HepG2 (cell line): ENCODE results near the gene ASB16. TPM values are rescaled to one million over a fixed set of nuclear protein-coding genes. Genes with fewer than 3 reads are reported as not detected.

Experiments
- ARHGAP35 ChIP-seq: sonication (generic); formaldehyde crosslinking; IDR thresholded peaks from 2 replicates; pipeline ENCODE4 v1.9.0; 2022; ENCODE audit warnings: mild to moderate bottlenecking, inconsistent platforms, moderate library complexity, missing genetic modification reagents, borderline replicate concordance
- BCL6 ChIP-seq: IDR thresholded peaks from 2 replicates; pipeline ENCODE4 v1.6.1; 2016; ENCODE audit warnings: missing genetic modification reagents, missing compliant biosample characterization
- CREM ChIP-seq, 2 experiments: sonication (generic) in 1 of 2; formaldehyde crosslinking in 1 of 2; IDR thresholded peaks; 2 replicates each; pipeline versions ENCODE4 v1.4.0 to v1.6.1; 2016 to 2020; ENCODE audit warnings: antibody characterized with exemption in 1 of 2, mild to moderate bottlenecking in 1 of 2, missing genetic modification reagents in 1 of 2
- HMGXB3 ChIP-seq: sonication (generic); formaldehyde crosslinking; IDR thresholded peaks from 2 replicates; pipeline ENCODE4 v1.4.0; 2020; ENCODE audit warnings: missing genetic modification reagents, borderline replicate concordance
- MEIS2 ChIP-seq: sonication (generic); formaldehyde crosslinking; IDR thresholded peaks from 2 replicates; pipeline ENCODE4 v1.9.0; 2021; ENCODE audit warnings: mild to moderate bottlenecking, missing genetic modification reagents
- PPARG ChIP-seq: conservative IDR thresholded peaks from 2 replicates; pipeline ENCODE4 v1.6.1; 2016; ENCODE audit warnings: missing biosample characterization, missing genetic modification reagents
- SALL2 ChIP-seq: sonication (generic); formaldehyde crosslinking; IDR thresholded peaks from 2 replicates; pipeline ENCODE4 v1.8.1; 2023; ENCODE audit warnings: mild to moderate bottlenecking, missing genetic modification reagents, inconsistent platforms
- SIN3A ChIP-seq: IDR thresholded peaks from 2 replicates; pipeline ENCODE4 v1.6.1; 2011; ENCODE audit warnings: low read depth, mild to moderate bottlenecking, control low read depth, low read length, borderline replicate concordance
- ZC3H4 ChIP-seq: sonication (generic); formaldehyde crosslinking; IDR thresholded peaks from 2 replicates; pipeline ENCODE4 v1.4.0; 2020; ENCODE audit warnings: missing genetic modification reagents, borderline replicate concordance
- ZNF264 ChIP-seq: sonication (generic); formaldehyde crosslinking; IDR thresholded peaks from 2 replicates; pipeline ENCODE4 v1.4.0; 2020; ENCODE audit warnings: missing genetic modification reagents
- ZNF318 ChIP-seq: sonication (generic); formaldehyde crosslinking; IDR thresholded peaks from 2 replicates; pipeline ENCODE4 v1.4.0; 2020; ENCODE audit warnings: mild to moderate bottlenecking, missing genetic modification reagents
- polyA plus RNA-seq, 8 experiments: library from polyadenylated mRNA; depleted of rRNA in 3 of 8; stranded (reverse) in 7 of 8; unstranded in 1 of 8; fragments of >200 nt; fragmentation: Illumina TruSeq in 4 of 8; extraction: Trizol in 4 of 8; gene quantifications; 2 replicates each; pipeline versions ENCODE4 v1.2.1 to v1.2.3, GENCODE V29; 2011 to 2016; ENCODE audit warnings: low read depth in 4 of 8, missing spikeins in 1 of 8, mixed read lengths in 1 of 8; ENCODE audit not compliant: insufficient read depth in 1 of 8
- total RNA-seq, 5 experiments: library from RNA; depleted of rRNA; stranded (reverse); fragments of >200 nt; fragmentation: Illumina TruSeq; extraction: Trizol; gene quantifications; 2 replicates each; pipeline ENCODE4 v1.2.3, GENCODE V29; 2016; ENCODE audit warnings: low read depth in 1 of 5

The ASB16 gene
- total and polyA plus RNA-seq, 2 of the 13 experiments (the other 11 are each of a cell fraction or from before 2014, with no cell fraction given), result 0.07 TPM; not detected in 1

- TF ChIP-seq MEIS2, result 0 out of 2 replicates have a peak, but pooled peaks have one; percentile 41
- TF ChIP-seq BCL6 (CRISPR knock-in tag), result 0 out of 2 replicates have a peak, but pooled peaks have one; percentile 6
- TF ChIP-seq ZNF318 (CRISPR knock-in tag), result no peak
- TF ChIP-seq CREM (IDR thresholded peaks at IDR 0.05), result peak; percentile 71; the same call in 1 of the 2 replicates
- TF ChIP-seq CREM (CRISPR knock-in tag; IDR thresholded peaks at IDR 0.05), result no peak
- 0 out of 2 replicates have a peak, but pooled peaks have one; percentile 50 for TF ChIP-seq HMGXB3
- peak; percentile 17 for TF ChIP-seq SALL2 (CRISPR knock-in tag)
- TF ChIP-seq ZC3H4 (CRISPR knock-in tag), result peak; percentile 40; the same call in 1 of the 2 replicates
- TF ChIP-seq ZNF264, result 0 out of 2 replicates have a peak, but pooled peaks have one; percentile 20
- TF ChIP-seq PPARG (CRISPR knock-in tag), result peak; percentile 31; the same call in 1 of the 2 replicates
- TF ChIP-seq ARHGAP35 (CRISPR knock-in tag), result no peak
- TF ChIP-seq SIN3A, result peak; percentile 62; the same call in 1 of the 2 replicates
Observed at GRCh38 chr17:44199553-44200477, 29.3 kb downstream of the ASB16 start, which contains the start of gene ATXN7L3 (continued).
